HepG2 (cell line): Measurements from ENCODE around the gene SMIM13. TPM values are rescaled to one million over a fixed set of nuclear protein-coding genes. Genes with fewer than 3 reads are reported as not detected.
A peak's percentile ranks its signal among the peaks of the same experiment; 100 is the strongest.

Source experiments
- AGO1 ChIP-seq: fragments of 200-400 bp; formaldehyde crosslinking; IDR thresholded peaks from 2 replicates; pipeline ENCODE4 v1.6.1; 2017; ENCODE audit warnings: mild to moderate bottlenecking, low read depth, low read length, moderate library complexity; ENCODE audit not compliant: poor library complexity, severe bottlenecking
- BATF2 ChIP-seq: sonication (generic); formaldehyde crosslinking; IDR thresholded peaks from 2 replicates; pipeline ENCODE4 v1.8.0; 2022; ENCODE audit warnings: mild to moderate bottlenecking, missing genetic modification reagents, moderate library complexity
- FOXO1 ChIP-seq: sonication (generic); formaldehyde crosslinking; IDR thresholded peaks from 2 replicates; pipeline ENCODE4 v1.4.0; 2020; ENCODE audit warnings: missing genetic modification reagents
- MXD4 ChIP-seq: IDR thresholded peaks from 2 replicates; pipeline ENCODE4 v1.6.1; 2016; ENCODE audit warnings: mild to moderate bottlenecking, missing biosample characterization, missing genetic modification reagents
- PHF5A ChIP-seq: IDR thresholded peaks from one replicate; pipeline ENCODE4 v1.6.1; 2018; ENCODE audit warnings: low read depth, missing genetic modification reagents; ENCODE audit not compliant: unreplicated experiment
- SIX4 ChIP-seq: sonication (generic); formaldehyde crosslinking; IDR thresholded peaks from 2 replicates; pipeline ENCODE4 v1.4.0; 2020; ENCODE audit warnings: missing genetic modification reagents
- TOPORS ChIP-seq: sonication (generic); formaldehyde crosslinking; IDR thresholded peaks from 2 replicates; pipeline ENCODE4 v1.8.0; 2023; ENCODE audit warnings: mild to moderate bottlenecking, missing genetic modification reagents
- ZBTB44 ChIP-seq: sonication (generic); formaldehyde crosslinking; IDR thresholded peaks from 2 replicates; pipeline ENCODE4 v1.4.0; 2020; ENCODE audit warnings: missing genetic modification reagents
- ZNF232 ChIP-seq: sonication (generic); formaldehyde crosslinking; IDR thresholded peaks from 2 replicates; pipeline ENCODE4 v1.4.0; 2020; ENCODE audit warnings: missing genetic modification reagents, borderline replicate concordance
- ZNF30 ChIP-seq: sonication (generic); formaldehyde crosslinking; IDR thresholded peaks from 2 replicates; pipeline ENCODE4 v1.5.0; 2020; ENCODE audit warnings: mild to moderate bottlenecking, missing genetic modification reagents
- ZNF558 ChIP-seq: sonication (generic); formaldehyde crosslinking; IDR thresholded peaks from 2 replicates; pipeline ENCODE4 v1.9.0; 2022; ENCODE audit warnings: mild to moderate bottlenecking, missing genetic modification reagents, borderline replicate concordance
- ZNF570 ChIP-seq: sonication (generic); formaldehyde crosslinking; IDR thresholded peaks from 2 replicates; pipeline ENCODE4 v1.4.0; 2020; ENCODE audit warnings: mild to moderate bottlenecking, missing genetic modification reagents, borderline replicate concordance
- ZNF687 ChIP-seq: sonication (generic); formaldehyde crosslinking; IDR thresholded peaks from 2 replicates; pipeline ENCODE4 v1.5.1; 2020; ENCODE audit warnings: mild to moderate bottlenecking, missing genetic modification reagents, moderate library complexity
- ZSCAN21 ChIP-seq: sonication (generic); formaldehyde crosslinking; IDR thresholded peaks from 2 replicates; pipeline ENCODE4 v1.8.0; 2022; ENCODE audit warnings: mild to moderate bottlenecking, missing genetic modification reagents, moderate library complexity, borderline replicate concordance
- ZSCAN5A ChIP-seq: sonication (generic); formaldehyde crosslinking; IDR thresholded peaks from 2 replicates; pipeline ENCODE4 v1.8.0; 2022; ENCODE audit warnings: mild to moderate bottlenecking, missing genetic modification reagents, borderline replicate concordance
- polyA plus RNA-seq, 8 experiments: library from polyadenylated mRNA; depleted of rRNA in 3 of 8; stranded (reverse) in 7 of 8; unstranded in 1 of 8; fragments of >200 nt; fragmentation: Illumina TruSeq in 4 of 8; extraction: Trizol in 4 of 8; gene quantifications; 2 replicates each; pipeline versions ENCODE4 v1.2.1 to v1.2.3, GENCODE V29; 2011 to 2016; ENCODE audit warnings: low read depth in 4 of 8, missing spikeins in 1 of 8, mixed read lengths in 1 of 8; ENCODE audit not compliant: insufficient read depth in 1 of 8
- total RNA-seq, 5 experiments: library from RNA; depleted of rRNA; stranded (reverse); fragments of >200 nt; fragmentation: Illumina TruSeq; extraction: Trizol; gene quantifications; 2 replicates each; pipeline ENCODE4 v1.2.3, GENCODE V29; 2016; ENCODE audit warnings: low read depth in 1 of 5
- TF ChIP-seq, protein P1 (sequence below): sonication (generic); formaldehyde crosslinking; IDR thresholded peaks from 2 replicates; pipeline ENCODE4 v1.9.0; 2021; ENCODE audit warnings: missing genetic modification reagents, borderline replicate concordance
- TF ChIP-seq, protein P2 (sequence below): sonication (generic); formaldehyde crosslinking; IDR thresholded peaks from 2 replicates; pipeline ENCODE4 v1.5.0; 2020; ENCODE audit warnings: mild to moderate bottlenecking, missing genetic modification reagents
- TF ChIP-seq, protein P3 (sequence below): sonication (generic); formaldehyde crosslinking; IDR thresholded peaks from 2 replicates; pipeline ENCODE4 v1.5.0; 2020; ENCODE audit warnings: missing genetic modification reagents

Gene SMIM13
- total and polyA plus RNA-seq, 2 of the 13 experiments (the other 11 are each of a cell fraction or from before 2014, with no cell fraction given): 2.7 to 10.2 TPM

- no peak for TF ChIP-seq ZNF570 (CRISPR knock-in tag)
- TF ChIP-seq ZSCAN5A: no peak
- TF ChIP-seq MXD4 (CRISPR knock-in tag): no peak
- TF ChIP-seq ZSCAN21 (CRISPR knock-in tag): no peak; the same call in 1 of the 2 replicates
- TF ChIP-seq ZNF30 (CRISPR knock-in tag): no peak
- TF ChIP-seq ZNF558 (CRISPR knock-in tag): no peak
- TF ChIP-seq PHF5A: no peak
- TF ChIP-seq, protein P1, sequence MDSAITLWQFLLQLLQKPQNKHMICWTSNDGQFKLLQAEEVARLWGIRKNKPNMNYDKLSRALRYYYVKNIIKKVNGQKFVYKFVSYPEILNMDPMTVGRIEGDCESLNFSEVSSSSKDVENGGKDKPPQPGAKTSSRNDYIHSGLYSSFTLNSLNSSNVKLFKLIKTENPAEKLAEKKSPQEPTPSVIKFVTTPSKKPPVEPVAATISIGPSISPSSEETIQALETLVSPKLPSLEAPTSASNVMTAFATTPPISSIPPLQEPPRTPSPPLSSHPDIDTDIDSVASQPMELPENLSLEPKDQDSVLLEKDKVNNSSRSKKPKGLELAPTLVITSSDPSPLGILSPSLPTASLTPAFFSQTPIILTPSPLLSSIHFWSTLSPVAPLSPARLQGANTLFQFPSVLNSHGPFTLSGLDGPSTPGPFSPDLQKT (CRISPR knock-in tag): no peak
- TF ChIP-seq ZNF687 (CRISPR knock-in tag): no peak
- no peak for TF ChIP-seq ZBTB44 (CRISPR knock-in tag)
- TF ChIP-seq ZNF232 (CRISPR knock-in tag): no peak
- TF ChIP-seq, protein P2, sequence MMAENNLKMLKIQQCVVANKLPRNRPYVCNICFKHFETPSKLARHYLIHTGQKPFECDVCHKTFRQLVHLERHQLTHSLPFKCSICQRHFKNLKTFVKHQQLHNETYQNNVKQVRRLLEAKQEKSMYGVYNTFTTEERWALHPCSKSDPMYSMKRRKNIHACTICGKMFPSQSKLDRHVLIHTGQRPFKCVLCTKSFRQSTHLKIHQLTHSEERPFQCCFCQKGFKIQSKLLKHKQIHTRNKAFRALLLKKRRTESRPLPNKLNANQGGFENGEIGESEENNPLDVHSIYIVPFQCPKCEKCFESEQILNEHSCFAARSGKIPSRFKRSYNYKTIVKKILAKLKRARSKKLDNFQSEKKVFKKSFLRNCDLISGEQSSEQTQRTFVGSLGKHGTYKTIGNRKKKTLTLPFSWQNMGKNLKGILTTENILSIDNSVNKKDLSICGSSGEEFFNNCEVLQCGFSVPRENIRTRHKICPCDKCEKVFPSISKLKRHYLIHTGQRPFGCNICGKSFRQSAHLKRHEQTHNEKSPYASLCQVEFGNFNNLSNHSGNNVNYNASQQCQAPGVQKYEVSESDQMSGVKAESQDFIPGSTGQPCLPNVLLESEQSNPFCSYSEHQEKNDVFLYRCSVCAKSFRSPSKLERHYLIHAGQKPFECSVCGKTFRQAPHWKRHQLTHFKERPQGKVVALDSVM (CRISPR knock-in tag): no peak
- no peak for TF ChIP-seq AGO1
- no peak for TF ChIP-seq BATF2 (CRISPR knock-in tag)
- no peak for TF ChIP-seq TOPORS (CRISPR knock-in tag)
- TF ChIP-seq FOXO1 (CRISPR knock-in tag): peak; percentile 70
- TF ChIP-seq, protein P3, sequence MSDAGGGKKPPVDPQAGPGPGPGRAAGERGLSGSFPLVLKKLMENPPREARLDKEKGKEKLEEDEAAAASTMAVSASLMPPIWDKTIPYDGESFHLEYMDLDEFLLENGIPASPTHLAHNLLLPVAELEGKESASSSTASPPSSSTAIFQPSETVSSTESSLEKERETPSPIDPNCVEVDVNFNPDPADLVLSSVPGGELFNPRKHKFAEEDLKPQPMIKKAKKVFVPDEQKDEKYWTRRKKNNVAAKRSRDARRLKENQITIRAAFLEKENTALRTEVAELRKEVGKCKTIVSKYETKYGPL (CRISPR knock-in tag): no peak
- TF ChIP-seq SIX4 (CRISPR knock-in tag): no peak
These were observed 26.3 kb upstream of the SMIM13 start (continued) for GRCh38 chr6:11067348-11067747.
